Panc1 (cell line): ENCODE measurements around the gene ACSS1. TPM values are rescaled to one million over a fixed set of nuclear protein-coding genes. Genes with fewer than 3 reads are reported as not detected.

Source experiments
- ATAC-seq: fragments of 200-7000 bp; cut with Tn5 transposase; 2 replicates; pipeline ENCODE4 v1.9.1; 2020; ENCODE audit warnings: mild to moderate bottlenecking, moderate library complexity
- BruUV-seq: library from RNA; stranded (reverse); fragments of 400-500 nt; replicated peaks from 2 replicates; lab custom pipeline; 2021; lab: Mats Ljungman, UMichigan
- CTCF ChIA-PET: fragments of 300-600 bp; sonication (Branson Sonifier 250); formaldehyde crosslinking; loops from one replicate; lab custom pipeline; 2022; ENCODE audit warnings: antibody characterized with exemption; lab: Charles Lee
- POLR2A ChIA-PET: fragments of 300-600 bp; sonication (Branson Sonifier 250); formaldehyde crosslinking; loops from one replicate; lab custom pipeline; 2022; ENCODE audit warnings: antibody characterized with exemption; lab: Charles Lee
- DNase-seq: peaks from one replicate; pipeline ENCODE4 v3.0.0-alpha.2; 2010; ENCODE audit warnings: low read depth, low spot score
- H3K27ac ChIP-seq: 2 replicates; pipeline ENCODE4 v1.5.1; 2011; ENCODE audit warnings: mild to moderate bottlenecking, low read length, inconsistent platforms
- H3K27me3 ChIP-seq: fragments of 200-500 bp; sonication (Bioruptor generic); 2 replicates; pipeline ENCODE4 v1.6.0; 2014; ENCODE audit warnings: low read length, inconsistent platforms; ENCODE audit not compliant: control insufficient read depth, insufficient read depth
- H3K36me3 ChIP-seq: fragments of 200-500 bp; sonication (Bioruptor generic); 2 replicates; pipeline ENCODE4 v1.5.1; 2014; ENCODE audit warnings: inconsistent platforms, mild to moderate bottlenecking, low read length, moderate library complexity; ENCODE audit not compliant: control insufficient read depth, insufficient read depth
- H3K4me1 ChIP-seq: 2 replicates; pipeline ENCODE4 v1.5.1; 2011; ENCODE audit warnings: inconsistent platforms, mild to moderate bottlenecking, low read length, moderate library complexity; ENCODE audit not compliant: control insufficient read depth, insufficient read depth
- H3K4me3 ChIP-seq, 2 experiments: 2 replicates each; pipeline ENCODE4 v1.5.1; 2011 to 2012; ENCODE audit warnings: low read depth in 2 of 2, low read length in 2 of 2, mild to moderate bottlenecking in 2 of 2, inconsistent platforms in 1 of 2, moderate library complexity in 1 of 2
- H3K9me3 ChIP-seq: fragments of 200-500 bp; sonication (Bioruptor generic); 2 replicates; pipeline ENCODE4 v1.5.1; 2014; ENCODE audit warnings: low read depth, mild to moderate bottlenecking, inconsistent platforms, low read length, moderate library complexity; ENCODE audit not compliant: control insufficient read depth, insufficient read depth
- CTCF ChIP-seq: fragments of 450-650 bp; IDR thresholded peaks from 2 replicates; pipeline ENCODE4 v1.5.1; 2017; ENCODE audit warnings: mild to moderate bottlenecking
- POLR2AphosphoS5 ChIP-seq: IDR thresholded peaks from 2 replicates; pipeline ENCODE4 v1.6.1; 2012; ENCODE audit warnings: mild to moderate bottlenecking, low read depth, low read length, moderate library complexity
- SIN3A ChIP-seq: IDR thresholded peaks from 2 replicates; pipeline ENCODE4 v1.6.1; 2012; ENCODE audit warnings: low read depth, mild to moderate bottlenecking, low read length, moderate library complexity, borderline replicate concordance; ENCODE audit not compliant: insufficient read depth
- in situ Hi-C: cut with HindIII; loops from 2 replicates; pipeline ENCODE4 v1.10.0; 2016; ENCODE audit warnings: low sequenced_read_pairs, low pct_unique_long_range_greater_than_20kb
- intact Hi-C: fragments of 100-400 bp; cut with micrococcal nuclease; formaldehyde crosslinking; loops from one replicate; pipeline ENCODE4 v1.10.0; 2022; ENCODE audit not compliant: unreplicated experiment
- total RNA-seq: library from RNA; stranded (reverse); gene quantifications from one replicate; pipeline ENCODE4 v1.2.1, GENCODE V29; 2021; ENCODE audit not compliant: unreplicated experiment
- TF ChIP-seq, protein P1 (sequence below), 2 experiments: IDR thresholded peaks; 2 replicates each; pipeline ENCODE4 v1.6.1; 2011 to 2012; ENCODE audit warnings: low read depth in 2 of 2, control low read depth in 1 of 2, low read length in 1 of 2, mild to moderate bottlenecking in 1 of 2, moderate library complexity in 1 of 2; ENCODE audit not compliant: insufficient read depth in 1 of 2

The ACSS1 gene
- total RNA-seq, 1 experiment from 2014 or later: 32.2 TPM

DNA sequence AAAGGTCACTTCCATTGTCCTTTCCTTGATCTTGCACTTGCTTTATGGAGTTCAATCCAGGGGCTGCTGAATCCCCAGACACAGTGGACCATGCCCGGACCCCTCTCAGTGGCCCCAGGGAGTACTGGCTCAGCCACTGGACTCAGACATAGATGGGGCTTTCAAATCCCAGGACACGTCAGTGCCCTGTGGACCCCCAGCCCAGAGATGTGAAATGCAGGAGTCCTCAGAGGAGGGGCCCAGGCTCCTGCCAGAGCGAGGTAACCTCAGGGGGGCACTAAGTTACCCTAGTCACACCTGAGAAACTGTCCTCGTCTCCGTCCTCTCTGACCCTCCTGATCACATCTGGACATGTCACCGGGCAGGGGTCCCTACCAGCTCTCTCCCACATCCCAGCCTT, 46.7 kb downstream of the ACSS1 start:
- H3K27ac ChIP-seq: no peak overlapping the region
- POLR2A ChIA-PET: no interaction called here
- CTCF ChIA-PET: no interaction called here
- no peak for TF ChIP-seq CTCF
- TF ChIP-seq, protein P1, sequence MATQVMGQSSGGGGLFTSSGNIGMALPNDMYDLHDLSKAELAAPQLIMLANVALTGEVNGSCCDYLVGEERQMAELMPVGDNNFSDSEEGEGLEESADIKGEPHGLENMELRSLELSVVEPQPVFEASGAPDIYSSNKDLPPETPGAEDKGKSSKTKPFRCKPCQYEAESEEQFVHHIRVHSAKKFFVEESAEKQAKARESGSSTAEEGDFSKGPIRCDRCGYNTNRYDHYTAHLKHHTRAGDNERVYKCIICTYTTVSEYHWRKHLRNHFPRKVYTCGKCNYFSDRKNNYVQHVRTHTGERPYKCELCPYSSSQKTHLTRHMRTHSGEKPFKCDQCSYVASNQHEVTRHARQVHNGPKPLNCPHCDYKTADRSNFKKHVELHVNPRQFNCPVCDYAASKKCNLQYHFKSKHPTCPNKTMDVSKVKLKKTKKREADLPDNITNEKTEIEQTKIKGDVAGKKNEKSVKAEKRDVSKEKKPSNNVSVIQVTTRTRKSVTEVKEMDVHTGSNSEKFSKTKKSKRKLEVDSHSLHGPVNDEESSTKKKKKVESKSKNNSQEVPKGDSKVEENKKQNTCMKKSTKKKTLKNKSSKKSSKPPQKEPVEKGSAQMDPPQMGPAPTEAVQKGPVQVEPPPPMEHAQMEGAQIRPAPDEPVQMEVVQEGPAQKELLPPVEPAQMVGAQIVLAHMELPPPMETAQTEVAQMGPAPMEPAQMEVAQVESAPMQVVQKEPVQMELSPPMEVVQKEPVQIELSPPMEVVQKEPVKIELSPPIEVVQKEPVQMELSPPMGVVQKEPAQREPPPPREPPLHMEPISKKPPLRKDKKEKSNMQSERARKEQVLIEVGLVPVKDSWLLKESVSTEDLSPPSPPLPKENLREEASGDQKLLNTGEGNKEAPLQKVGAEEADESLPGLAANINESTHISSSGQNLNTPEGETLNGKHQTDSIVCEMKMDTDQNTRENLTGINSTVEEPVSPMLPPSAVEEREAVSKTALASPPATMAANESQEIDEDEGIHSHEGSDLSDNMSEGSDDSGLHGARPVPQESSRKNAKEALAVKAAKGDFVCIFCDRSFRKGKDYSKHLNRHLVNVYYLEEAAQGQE (IDR thresholded peaks at IDR 0.05; ENCODE audit: insufficient read depth in 1 of 2, low read depth in 2 of 2, low read length in 1 of 2): no peak
- BruUV-seq: no TSS peak
- DNase-seq: no peak
- no peaks in the 10 kb centered on the region for H3K9me3 ChIP-seq
- intact Hi-C loops: no loop called here
- H3K4me3 ChIP-seq: no peak overlapping the region
- ATAC-seq: no peak
- H3K27me3 ChIP-seq: no peaks in the 10 kb centered on the region
- no peaks in the 10 kb centered on the region for H3K4me1 ChIP-seq
- H3K36me3 ChIP-seq: no peaks in the 10 kb centered on the region
- in situ Hi-C loops: no loop called here

DNA sequence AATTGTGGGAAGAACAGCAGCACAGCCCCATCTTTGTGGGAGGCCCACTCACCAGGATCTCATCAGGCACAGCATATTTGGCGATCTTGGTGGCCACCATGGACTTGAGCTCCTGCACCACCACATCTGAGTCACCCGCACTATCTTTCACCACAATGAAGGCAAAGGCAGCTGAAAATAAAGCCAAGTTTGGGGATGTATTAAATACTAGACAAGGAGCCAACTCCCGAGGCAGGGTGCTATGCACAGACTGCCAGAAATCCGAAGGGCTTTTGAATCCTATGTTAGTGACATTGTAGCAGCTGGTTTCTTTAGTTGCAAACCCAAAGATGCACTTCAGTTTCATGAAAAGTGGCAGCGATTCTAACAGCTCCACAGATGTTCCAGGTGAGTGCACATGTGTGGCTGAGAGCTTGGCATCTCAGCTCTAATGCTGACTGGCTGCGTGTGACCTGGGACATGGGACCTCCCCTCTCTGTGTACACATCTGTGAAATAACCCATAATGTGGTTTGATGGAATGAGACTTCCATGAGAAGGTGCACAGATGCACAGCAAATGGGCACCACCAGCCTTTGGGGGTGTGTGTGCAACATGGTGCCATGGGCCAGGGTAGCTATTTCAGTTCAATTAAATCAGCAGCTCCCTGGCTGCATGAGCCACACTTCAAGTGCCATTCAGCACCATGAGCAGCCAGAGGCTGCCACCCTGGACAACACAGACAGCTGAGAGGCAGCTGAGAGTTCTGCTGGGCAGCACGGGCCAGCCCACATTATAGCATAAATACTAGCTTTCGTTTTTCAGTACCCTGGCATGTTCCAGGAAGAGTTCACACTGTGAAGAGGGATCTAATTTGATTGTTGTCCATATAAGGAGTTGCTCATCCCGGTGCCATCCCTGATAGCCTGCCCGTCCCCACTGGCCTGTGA, 48.5 kb downstream of the ACSS1 start:
- in situ Hi-C loops: no loop called here
- no peak overlapping the region for H3K27ac ChIP-seq
- H3K4me3 ChIP-seq: no peak overlapping the region
- ATAC-seq: no peak
- TSS peak; percentile 31 for BruUV-seq
- H3K36me3 ChIP-seq: no peaks in the 10 kb centered on the region
- H3K4me1 ChIP-seq: no peaks in the 10 kb centered on the region
- intact Hi-C loops: no loop called here
- no peaks in the 10 kb centered on the region for H3K27me3 ChIP-seq
- no peaks in the 10 kb centered on the region for H3K9me3 ChIP-seq
- no peak for DNase-seq
- no peak for TF ChIP-seq POLR2AphosphoS5
- ChIA-PET POLR2A (no interaction called here), CTCF (no interaction called here)

DNA sequence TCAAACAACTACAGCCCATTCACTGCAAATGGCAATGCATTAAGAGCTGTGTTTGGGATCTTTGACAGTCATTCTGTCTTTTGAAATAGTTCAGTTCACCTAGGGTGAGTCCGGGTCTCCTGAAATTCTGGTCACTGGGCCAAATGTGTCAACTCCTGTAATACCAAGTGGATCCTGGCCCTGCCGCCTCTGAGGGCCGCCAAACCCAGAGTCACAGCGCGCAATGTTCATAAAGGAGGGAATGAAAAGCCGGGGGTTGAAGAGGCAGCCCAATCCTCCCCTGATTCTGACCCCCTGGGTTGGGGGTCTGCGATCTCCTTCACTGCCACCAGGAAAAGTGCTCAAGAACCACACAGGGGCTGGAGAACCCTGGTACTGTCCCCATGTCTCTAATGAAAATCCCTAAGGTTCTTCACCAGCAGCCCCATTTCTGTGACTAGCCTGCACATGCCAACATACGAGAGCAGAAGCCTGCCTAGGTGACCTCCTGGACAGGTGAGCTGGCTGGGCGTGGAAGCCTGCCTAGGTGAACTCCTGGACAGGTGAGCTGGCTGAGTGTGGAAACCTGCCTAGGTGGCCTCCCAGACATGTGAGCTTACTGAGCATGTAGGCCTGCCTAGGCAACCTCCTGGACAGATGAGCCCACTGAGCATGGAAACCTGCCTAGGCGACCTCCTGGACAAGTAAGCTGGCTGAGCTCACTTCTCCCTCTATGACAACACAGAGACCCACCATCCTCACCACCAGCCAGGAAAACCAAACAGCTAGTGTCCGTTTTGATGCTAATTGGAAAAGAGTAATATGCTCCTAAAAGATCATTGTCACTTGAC, 49.3 kb downstream of the ACSS1 start:
- ChIA-PET POLR2A (no interaction called here), CTCF (no interaction called here)
- ATAC-seq: no peak
- H3K36me3 ChIP-seq: no peaks in the 10 kb centered on the region
- H3K4me1 ChIP-seq: no peaks in the 10 kb centered on the region
- BruUV-seq: no TSS peak
- no peak overlapping the region for H3K4me3 ChIP-seq
- no peaks in the 10 kb centered on the region for H3K27me3 ChIP-seq
- no peak overlapping the region for H3K27ac ChIP-seq
- intact Hi-C loops: no loop called here
- no peaks in the 10 kb centered on the region for H3K9me3 ChIP-seq
- TF ChIP-seq SIN3A: no peak
- TF ChIP-seq POLR2AphosphoS5: no peak
- TF ChIP-seq, protein P1 (IDR thresholded peaks at IDR 0.05; ENCODE audit: insufficient read depth in 1 of 2, low read depth in 2 of 2, low read length in 1 of 2): no peak
- DNase-seq: no peak
- in situ Hi-C loops: no loop called here
